CD4-positive, alpha-beta T cell treated with Interleukin-1 beta for 1 hour (primary cell): ENCODE data around the gene CD55.
"Not testable (repeated sequence)": the region's sequence is repeated elsewhere in the genome, so short reads cannot be mapped to it uniquely, and the experiment has no call there.

Source experiments
- DNase-seq, 2 donors: peaks; one replicate each; pipeline ENCODE4 v3.0.0-alpha.2; 2020 to 2022

Gene CD55

DNA sequence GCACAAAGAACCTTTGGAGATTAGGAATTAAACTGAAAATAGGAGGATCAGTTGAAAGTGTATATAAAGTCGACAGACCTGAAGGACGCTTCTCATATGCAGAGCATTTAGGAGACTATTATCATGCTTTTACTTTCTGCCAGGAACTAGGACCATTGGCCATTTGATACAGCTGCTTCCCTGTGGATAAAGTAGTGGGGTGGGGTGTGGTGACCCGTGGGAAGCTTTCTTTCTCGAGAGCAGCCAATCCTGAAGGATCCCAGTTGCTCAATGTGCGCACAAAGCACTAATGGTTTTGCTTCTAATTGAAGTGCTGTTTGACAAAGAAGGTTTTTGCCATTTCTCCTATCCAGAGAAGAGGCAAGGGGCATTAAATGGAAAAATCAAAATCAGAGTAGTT, 14.9 kb upstream of the CD55 start:
- no peak for DNase-seq

DNA sequence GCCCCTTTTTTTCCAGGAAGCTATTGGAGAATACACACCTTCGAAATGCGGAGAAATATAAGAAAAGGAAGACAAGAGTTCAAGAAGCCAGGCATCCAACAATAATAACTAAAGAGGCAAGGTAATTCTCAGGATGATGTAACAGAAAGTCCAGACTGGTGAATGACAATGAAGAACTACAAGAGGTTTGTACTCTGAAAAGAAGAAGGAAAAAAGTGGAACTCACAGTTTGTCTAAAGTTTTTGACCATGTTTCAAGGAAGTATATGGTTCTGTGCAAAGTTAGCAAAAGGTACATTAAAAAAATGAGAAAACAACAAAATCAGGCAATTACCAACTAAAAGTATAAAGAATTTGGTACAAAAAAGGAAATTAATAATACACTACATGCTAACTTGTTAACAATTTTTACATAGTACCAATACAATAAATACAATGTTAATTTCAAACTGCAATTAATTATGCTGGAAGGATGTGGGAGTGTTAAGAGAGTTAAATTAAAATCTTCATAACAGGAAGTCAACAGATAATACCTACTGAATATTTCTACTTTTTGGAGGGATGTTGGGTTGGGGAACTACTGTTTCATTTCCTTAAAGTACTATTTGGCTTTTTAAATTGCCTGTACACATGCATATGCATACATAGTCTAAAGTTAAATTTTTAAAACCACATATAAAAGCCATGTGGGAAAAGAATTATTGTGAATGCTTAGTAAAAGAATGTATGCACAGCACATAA, 12.9 kb upstream of the CD55 start:
- DNase-seq: no peak

DNA sequence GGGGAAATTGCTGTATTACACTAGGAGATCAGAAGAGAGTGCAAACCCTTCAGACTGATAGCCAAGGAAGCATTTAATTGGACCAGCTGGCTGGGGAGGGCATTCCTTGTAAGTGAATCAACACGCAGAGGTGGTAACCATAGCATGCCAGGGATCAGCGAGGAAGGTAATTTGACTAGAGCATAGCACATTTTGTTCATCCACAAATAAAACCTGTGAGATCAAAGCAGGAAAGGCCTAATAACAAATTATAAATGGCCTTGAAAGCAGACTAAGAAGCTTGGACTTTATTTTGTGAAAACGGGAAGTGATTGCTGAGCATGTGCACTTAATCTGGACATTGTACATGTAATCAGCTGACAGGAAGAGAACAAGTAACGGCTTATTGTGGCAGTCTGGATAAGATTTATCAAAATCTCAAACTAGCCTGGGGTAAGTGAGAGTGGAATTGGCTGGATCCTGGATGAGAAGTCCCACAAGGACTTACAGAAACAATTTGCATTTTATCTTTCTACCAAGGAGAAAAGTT, 11.7 kb upstream of the CD55 start:
- no peak for DNase-seq

DNA sequence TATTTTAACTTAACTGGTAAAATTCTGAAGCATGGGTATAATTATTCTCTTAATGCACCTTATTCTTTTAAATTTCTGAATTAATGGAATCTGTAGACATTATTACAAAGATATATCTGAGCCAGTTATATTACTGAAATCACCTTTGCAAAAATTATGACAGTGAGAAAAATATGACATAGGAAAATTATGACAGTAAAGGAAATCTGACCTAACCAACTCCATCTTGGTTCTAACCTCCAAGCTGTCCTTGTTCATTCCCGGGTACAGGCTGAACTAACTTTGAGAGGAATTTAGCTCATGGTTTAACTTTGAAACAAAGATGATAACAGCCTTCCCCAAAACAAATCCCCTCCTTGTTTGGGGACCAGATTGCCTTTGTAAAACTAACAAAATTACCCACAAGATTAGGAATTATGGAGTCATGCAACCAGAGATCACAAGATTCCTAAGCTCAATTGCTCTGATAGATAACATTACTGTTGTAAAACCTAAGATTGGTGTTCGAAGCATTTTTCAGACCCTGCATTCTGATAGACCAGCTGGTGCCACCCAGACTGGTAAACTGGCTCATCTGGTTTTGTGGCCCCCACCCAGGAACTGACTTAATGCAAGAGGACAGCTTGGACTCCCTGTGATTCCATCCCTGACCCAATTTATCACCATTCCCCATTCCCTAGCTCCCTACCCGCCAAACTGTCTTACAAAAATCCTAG, 9.4 kb upstream of the CD55 start:
- DNase-seq: no peak

DNA sequence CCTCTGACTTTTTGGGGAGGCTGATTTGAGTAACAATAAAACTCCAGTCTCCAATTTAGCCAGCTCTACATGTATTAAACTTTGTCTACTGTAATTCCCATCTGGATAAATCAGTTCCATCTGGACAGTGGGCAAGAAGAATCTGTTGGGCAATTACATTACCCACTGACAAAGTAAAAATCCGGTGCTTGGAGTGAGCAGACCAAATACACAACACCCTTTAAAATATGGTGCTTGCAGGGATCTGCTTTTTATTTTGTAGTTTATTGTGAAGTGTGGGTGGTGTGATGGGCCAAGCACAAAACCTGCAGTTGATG, 8.9 kb upstream of the CD55 start:
- DNase-seq: no peak

DNA sequence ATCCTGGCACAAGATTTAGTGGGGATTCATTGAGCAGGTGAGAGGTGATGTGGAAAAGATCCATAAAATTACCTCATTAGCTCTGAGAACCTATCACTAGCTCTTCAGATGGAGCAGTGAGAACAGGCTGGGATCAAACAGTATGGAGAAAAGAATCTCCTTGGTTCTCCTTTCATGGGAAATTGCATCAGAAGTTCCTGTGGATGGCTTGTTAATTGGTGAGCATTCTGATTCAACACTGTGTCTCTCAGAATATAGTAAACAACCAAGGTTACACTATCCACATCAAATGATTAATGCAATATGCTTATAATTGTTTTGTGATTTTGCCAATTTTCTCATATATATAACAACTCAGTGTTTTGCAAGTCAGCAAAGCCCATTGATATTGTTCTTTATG, 8.3 kb upstream of the CD55 start:
- no peak for DNase-seq

DNA sequence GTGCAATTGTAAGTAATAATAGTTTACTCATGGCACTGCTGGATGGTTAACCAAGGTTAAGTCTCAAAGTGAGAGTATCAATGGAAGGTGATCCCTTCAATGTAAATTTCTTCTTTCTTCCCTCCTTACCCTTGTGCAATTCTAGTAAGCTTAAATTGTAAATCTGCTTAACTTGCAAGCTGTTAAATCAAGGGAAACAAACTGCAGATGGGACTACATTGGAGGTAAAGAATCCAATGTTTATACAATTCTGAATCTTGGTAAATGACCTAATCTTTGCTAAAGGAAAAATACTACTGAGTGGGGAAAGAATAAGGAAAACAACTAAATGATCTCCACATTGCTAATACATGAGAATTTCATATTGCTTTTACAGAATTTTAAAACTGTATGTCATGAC, 6.7 kb upstream of the CD55 start:
- DNase-seq: no peak

DNA sequence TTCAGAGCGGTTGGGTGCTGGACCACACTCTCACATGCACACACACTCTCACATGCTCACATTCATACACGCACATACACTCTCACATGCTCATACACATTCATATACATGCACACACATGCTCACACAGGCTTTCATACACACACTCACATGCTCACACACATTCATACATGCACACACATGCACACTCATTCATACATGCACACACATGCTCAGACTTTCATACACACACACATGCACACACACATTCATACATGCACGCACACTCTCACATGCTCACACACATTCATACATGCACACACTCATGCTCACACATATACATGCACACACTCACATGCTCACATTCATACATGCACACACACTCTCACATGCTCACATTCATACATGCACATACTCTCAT, 6.0 kb upstream of the CD55 start:
- DNase-seq: no peak

DNA sequence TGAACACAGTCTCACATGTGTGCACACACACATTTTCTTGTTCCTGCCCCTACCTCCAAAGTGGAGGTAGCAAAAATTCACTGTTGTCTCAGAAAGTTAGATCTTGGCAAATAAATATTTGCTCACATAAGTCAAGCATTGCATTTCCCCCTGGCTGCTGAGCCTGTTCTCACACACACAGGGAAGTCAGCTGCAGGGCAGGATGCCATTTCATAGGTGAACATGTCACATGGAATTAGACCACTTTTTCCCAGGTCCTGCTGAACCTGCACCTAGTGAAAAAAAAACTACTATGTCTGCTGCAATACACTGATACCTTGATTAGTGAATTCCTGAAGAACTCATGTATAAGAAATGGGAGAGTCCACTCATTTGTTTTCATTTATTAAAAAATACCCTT, 5.3 kb upstream of the CD55 start:
- DNase-seq: no peak

DNA sequence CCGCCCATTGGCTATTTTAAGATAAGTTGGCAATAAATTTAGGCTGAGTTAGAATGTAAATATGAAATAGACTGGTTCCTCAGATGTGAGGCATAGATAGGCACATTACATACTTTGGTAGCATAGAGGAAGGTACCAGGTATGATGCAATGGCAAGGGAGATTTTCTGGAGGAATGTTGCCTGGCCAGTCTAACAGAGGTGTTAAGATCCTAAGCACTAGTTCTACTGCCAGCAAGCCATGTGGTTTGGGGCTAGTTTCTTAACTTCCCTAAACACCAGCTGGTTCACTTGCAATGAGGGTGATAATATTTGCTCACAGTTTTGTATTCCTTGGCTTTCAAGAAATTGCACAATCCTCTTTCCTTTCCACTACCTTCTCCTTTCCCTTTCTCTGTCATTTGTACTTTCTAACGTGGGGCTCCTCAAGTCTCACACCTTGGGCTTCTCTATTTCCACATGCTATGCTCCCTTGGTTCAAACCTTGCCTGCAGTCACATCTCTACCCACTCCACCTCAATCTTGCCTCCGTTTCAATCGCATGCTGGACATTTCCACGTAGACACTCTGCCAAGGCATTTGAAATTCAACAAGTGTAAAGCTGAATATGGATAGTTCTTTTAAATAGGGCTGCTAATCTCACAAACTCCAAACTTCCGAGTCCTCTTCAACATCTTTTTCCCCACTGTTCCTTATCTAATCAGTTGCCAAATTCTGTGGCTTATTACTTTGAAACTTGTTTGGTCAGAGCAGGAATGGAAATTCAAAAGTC, 4.7 kb upstream of the CD55 start:
- peak in 1 of 2 donors; percentile 22 for DNase-seq

DNA sequence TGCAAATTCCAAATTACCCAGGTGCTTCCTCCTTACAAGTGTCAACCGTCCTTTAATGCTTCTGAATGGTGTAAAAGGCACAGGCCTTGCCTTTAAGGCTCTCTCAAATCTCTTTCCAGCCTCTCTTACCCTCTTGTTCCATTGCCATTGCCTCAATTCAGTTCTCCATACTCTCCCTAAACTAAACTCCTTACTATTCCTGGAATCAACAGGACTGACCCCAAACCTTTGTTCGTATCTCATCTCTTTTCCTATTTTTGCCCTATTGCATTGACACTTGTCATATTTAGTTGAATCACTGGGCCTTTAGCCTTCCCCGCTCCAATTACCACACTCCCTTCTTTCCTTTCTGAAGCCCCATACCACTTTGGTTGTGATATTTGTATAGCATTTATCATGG, 3.9 kb upstream of the CD55 start:
- DNase-seq: no peak

DNA sequence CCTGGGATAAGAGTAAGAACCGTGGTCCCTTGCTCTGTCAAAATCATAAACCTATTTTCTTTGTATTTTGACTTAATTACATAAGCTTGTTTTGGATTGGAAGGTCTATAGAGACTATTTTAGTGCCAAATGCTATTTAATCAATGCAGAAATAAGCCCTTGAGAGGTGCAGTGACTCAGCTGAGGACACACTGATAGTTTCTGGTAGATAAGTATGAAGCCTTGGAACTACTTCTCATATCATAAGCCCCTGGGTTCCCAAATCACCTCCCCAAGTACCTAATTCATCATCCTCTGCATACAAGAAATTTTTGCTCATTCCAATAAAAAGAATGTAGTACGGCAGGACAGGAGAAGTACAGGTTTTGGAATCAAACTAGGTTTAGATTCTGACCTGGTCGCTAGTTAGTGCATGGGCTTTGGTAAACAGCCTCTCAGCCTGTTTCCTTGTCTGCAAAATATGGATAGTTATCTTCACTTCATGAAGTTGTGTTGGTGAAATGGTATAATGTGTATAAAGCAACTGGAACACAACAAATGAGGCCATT, 3.3 kb upstream of the CD55 start:
- DNase-seq: no peak

DNA sequence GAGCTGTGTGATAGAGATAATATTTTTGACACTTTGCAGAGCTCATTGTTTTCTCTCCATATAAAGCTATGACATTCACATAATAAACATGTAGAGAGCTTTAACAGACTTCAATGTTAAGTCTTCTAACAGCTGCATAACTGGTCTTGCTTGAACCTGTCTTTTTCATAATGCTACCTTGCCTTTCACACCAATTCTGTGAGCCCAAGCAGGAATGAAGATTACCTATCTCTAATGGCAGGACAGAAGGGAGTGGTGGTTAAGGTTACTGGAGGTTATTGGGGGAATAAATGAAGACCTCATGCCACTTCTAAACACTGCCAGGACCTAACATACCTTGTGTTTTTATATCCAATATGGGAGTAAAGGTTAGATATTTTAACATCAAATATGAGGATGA, 2.3 kb upstream of the CD55 start:
- no peak for DNase-seq

DNA sequence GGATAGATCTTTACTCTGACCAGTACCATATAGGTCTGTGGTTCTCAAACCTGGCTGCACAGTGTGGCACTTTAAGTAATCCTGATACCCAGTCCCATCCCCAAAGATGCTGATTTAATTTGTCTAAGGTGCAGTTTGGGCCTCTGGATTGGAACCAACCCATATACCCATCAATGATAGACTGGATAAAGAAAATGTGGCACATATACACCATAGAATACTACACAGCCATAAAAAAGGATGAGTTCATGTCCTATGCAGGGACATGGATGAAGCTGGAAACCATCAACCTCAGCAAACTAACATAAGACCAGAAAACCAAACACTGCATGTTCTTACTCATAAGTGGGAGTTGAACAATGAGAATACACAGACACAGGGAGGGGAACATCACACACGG, 1.4 kb upstream of the CD55 start:
- DNase-seq: not testable (repeated sequence)

DNA sequence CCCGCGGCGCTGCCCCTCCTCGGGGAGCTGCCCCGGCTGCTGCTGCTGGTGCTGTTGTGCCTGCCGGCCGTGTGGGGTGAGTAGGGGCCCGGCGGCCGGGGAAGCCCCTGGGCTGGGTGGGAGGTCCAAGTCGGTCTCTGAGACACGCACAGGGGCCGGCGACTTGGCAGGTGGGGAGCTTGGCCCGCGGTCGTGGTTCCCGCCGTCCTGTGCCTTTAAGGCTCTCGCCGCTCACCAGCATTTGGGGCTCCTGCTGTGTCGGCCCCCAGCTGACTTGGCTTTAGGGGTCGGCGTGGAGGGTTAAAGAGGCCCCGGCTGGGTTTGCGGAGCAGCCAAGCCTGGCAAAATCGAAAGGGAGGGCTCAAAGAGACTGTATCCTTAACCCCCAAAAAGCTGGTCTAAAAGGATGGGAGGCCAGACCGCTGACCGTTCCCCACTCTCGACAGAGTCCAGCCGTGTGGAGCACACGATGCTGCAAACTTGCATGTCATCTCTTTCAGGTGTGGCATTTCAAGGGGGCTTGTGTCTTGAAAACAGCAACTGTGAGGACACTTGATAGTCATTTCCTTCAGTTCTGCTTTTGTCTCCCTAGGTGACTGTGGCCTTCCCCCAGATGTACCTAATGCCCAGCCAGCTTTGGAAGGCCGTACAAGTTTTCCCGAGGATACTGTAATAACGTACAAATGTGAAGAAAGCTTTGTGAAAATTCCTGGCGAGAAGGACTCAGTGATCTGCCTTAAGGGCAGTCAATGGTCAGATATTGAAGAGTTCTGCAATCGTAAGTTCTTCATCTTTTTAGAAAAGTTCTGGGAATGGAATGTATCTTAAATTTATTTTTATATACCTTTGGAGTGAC, 540 bp downstream of the CD55 start:
- DNase-seq: peak in 1 of 2 donors; percentile 35

DNA sequence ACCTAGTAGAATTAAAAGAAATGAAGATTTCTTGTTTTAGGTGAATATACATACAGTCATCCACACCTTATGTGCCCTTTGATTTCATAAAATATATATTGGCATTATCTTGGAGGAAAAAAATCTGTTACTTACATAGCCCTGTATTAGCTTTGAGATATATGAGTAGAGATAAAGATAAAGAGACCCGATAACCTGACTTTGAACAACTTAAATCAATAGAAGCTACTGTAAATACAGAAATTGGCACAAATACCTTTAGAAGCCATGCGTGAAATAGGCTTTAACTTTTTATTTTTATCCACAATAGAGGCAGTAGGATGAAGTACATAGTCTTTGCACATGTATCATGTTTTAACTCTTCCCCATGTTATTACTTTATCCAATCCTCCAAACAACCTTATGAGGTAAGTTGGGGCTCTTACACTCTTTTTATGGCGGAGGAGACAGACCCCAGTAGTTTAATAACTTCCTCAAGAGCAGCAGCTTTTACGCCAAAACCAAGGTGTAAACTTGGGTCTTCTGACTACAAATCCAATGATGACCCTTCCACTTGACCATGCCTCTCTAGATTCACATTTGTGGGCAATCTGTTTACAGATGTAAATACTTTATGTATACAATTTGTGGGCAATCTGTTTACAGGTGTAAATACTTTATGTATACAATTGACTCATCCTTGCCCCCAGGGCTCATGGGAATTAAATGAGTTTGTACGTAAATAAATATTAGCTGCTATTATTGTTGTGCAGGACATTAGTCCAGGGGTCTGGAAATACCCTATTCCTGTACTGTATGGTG, 2.1 kb downstream of the CD55 start:
- DNase-seq: no peak

DNA sequence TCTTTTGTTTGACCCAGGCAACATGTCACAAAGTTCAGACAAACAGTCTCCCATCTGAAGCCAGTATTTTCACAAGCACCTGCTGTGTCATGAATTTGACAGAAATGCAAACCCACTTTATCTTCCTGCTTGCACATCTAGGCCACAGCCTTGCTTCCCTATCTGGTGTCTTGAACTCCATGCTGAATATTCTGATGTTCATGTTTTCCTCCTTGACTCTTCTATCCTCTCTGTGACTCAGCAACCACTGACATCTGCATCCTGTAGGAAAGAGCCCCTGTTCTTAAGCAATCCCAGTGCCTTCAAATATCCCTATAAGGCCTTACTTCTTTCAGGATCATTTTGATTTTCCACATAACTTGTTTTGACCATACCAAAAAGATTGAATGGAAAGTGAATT, 6.5 kb downstream of the CD55 start:
- DNase-seq: no peak

DNA sequence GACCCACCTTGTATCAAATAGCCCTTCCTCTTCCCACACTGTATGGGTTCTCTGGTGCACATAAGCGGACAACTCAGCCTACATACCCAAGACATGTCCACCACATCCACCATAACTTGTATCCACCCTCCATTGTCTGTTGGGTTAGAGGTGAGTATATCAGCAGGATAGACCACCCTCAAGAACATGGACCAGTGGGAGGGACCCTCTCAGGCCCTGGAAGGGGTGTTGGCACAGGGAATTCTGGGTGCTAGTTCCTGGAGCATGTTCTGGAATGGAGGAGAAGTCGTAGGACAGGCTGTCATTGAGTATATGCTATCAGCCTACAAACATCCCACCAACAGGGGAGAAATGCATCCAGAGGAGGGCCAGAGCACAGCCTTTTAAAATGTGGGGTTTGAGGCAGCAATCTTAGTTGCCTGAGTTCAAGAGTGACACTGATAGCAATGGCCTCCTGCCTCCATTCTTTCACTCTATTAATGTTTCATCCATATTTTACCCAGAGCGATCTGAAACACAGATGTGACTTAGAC, 7.5 kb downstream of the CD55 start:
- no peak for DNase-seq

DNA sequence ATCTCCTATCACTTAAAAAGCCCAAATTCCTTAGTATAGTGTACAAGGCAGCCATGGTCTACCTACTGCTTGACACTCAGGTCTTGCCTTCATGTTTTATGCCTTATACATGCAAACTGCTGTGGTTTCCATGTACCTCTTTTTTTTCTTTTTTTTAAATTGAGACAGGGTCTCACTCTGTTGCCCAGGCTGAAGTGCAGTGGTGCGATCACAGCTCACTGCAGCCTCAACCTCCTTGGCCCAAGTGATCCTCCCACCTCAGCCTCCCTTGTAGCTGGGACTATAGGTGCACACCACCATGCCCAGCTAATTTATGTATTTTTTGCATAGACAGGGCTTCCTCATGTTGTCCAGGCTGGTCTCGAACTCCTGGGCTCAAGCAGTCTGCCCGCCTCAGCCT, 8.0 kb downstream of the CD55 start:
- no peak for DNase-seq

DNA sequence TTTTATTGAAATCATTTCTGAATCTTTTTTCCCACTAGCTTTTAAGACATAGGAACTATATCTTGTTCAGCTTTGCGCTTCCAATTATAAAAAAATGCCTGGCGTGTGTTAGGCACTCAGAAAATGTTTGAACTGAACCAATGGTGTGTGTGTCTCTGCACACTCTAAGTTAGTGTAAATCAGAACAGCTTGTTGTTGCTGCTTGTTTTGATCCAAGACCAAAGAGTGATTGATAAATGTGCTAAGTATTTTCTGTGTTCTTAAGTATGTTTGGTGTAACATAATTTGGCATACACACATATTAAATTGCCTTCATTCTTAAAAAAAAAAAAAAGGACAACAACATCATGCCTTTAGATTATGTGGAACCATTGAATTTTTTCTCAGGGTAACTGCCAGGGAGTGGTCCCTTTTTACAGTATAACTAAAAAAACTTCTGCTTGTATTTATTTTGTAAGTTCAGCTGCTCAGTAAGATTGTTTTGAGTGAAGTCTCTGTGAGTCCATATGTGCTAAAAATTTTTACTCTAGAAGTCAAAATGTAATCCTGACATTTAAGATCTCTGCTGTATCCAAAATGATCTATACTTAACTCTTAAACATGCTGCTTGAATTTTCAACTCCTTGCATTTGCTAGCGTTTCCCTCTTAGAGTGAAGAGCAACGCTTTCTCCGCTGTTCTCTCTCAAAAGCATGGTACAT, 8.7 kb downstream of the CD55 start:
- DNase-seq: no peak
